IMR-90 (cell line): ENCODE measurements around the gene SLC3A2. TPM values are rescaled to one million over a fixed set of nuclear protein-coding genes. Genes with fewer than 3 reads are reported as not detected.

Source experiments
- ATAC-seq: fragments of 200-7000 bp; cut with Tn5 transposase; 2 replicates; pipeline ENCODE4 v1.9.1; 2020; ENCODE audit warnings: low read depth, mild to moderate bottlenecking, moderate library complexity
- BruUV-seq: library from RNA; stranded (reverse); fragments of 400-500 nt; replicated peaks from 2 replicates; lab custom pipeline; 2021; lab: Mats Ljungman, UMichigan
- CTCF ChIA-PET: fragments of 300-600 bp; formaldehyde crosslinking; extraction: SDS; loops from one replicate; lab custom pipeline; 2021; ENCODE audit warnings: antibody characterized with exemption; lab: Yijun Ruan, JAX
- POLR2A ChIA-PET: fragments of 300-600 bp; sonication (Branson Sonifier 250); formaldehyde crosslinking; loops from one replicate; lab custom pipeline; 2022; ENCODE audit warnings: antibody characterized with exemption; ENCODE audit not compliant: unreplicated experiment; lab: Charles Lee
- DNase-seq: peaks from one replicate; pipeline ENCODE4 v3.0.0; 2013
- H2AFZ ChIP-seq: replicated peaks from 2 replicates; pipeline ENCODE3; 2013; ENCODE audit warnings: low read length, mild to moderate bottlenecking; ENCODE audit not compliant: poor library complexity
- H2AK5ac ChIP-seq: 2 replicates; pipeline ENCODE4 v1.6.1; 2013; ENCODE audit warnings: low read depth, low read length, inconsistent platforms
- H2AK9ac ChIP-seq: replicated peaks from 2 replicates; pipeline ENCODE3; 2013; ENCODE audit warnings: mild to moderate bottlenecking, low read depth, low read length, moderate library complexity; ENCODE audit not compliant: poor library complexity
- H2BK120ac ChIP-seq: 2 replicates; pipeline ENCODE4 v1.6.1; 2013; ENCODE audit warnings: low read depth, low read length, inconsistent platforms
- H2BK15ac ChIP-seq: 3 replicates; pipeline ENCODE4 v1.6.1; 2013; ENCODE audit warnings: low read depth, low read length, inconsistent platforms
- H2BK20ac ChIP-seq: 2 replicates; pipeline ENCODE4 v1.6.1; 2013; ENCODE audit warnings: low read depth, mild to moderate bottlenecking, inconsistent platforms, low read length, moderate library complexity
- H2BK5ac ChIP-seq: 2 replicates; pipeline ENCODE4 v1.6.1; 2013; ENCODE audit warnings: mild to moderate bottlenecking, low read depth, low read length, inconsistent platforms; ENCODE audit not compliant: poor library complexity, severe bottlenecking
- H3K14ac ChIP-seq: replicated peaks from 2 replicates; pipeline ENCODE4 v1.6.1; 2013; ENCODE audit warnings: low read depth, low read length, inconsistent platforms
- H3K18ac ChIP-seq: 2 replicates; pipeline ENCODE4 v1.6.1; 2013; ENCODE audit warnings: low read depth, low read length, control low read depth
- H3K23ac ChIP-seq: 2 replicates; pipeline ENCODE4 v1.6.1; 2013; ENCODE audit warnings: low read depth, low read length, inconsistent platforms
- H3K27ac ChIP-seq: 2 replicates; pipeline ENCODE4 v1.5.1; 2013; ENCODE audit warnings: mild to moderate bottlenecking, control low read depth, low read length; ENCODE audit not compliant: insufficient read depth
- H3K27me3 ChIP-seq: 2 replicates; pipeline ENCODE4 v1.6.1; 2013; ENCODE audit warnings: low read length; ENCODE audit not compliant: control insufficient read depth, insufficient read depth
- H3K36me3 ChIP-seq: 2 replicates; pipeline ENCODE4 v1.6.1; 2013; ENCODE audit warnings: low read length, mixed read lengths; ENCODE audit not compliant: control insufficient read depth, insufficient read depth
- H3K4ac ChIP-seq: 2 replicates; pipeline ENCODE4 v1.6.1; 2013; ENCODE audit warnings: low read depth, low read length, inconsistent platforms
- H3K4me1 ChIP-seq: 2 replicates; pipeline ENCODE4 v1.6.1; 2013; ENCODE audit warnings: low read length, mixed read lengths; ENCODE audit not compliant: control insufficient read depth, insufficient read depth
- H3K4me2 ChIP-seq: 2 replicates; pipeline ENCODE4 v1.6.1; 2013; ENCODE audit warnings: low read depth, mild to moderate bottlenecking, control low read depth, low read length, moderate library complexity
- H3K4me3 ChIP-seq: 2 replicates; pipeline ENCODE4 v1.5.1; 2013; ENCODE audit warnings: low read depth, mild to moderate bottlenecking, control low read depth, low read length, moderate library complexity; ENCODE audit not compliant: insufficient read depth
- H3K56ac ChIP-seq: 2 replicates; pipeline ENCODE4 v1.6.1; 2013; ENCODE audit warnings: low read length, inconsistent platforms; ENCODE audit not compliant: insufficient read depth; ENCODE audit errors: extremely low read depth
- H3K79me1 ChIP-seq, 2 experiments: 2 replicates each; pipeline ENCODE4 v1.6.1; 2013; ENCODE audit warnings: low read length in 2 of 2, inconsistent platforms in 1 of 2, low read depth in 1 of 2
- H3K9ac ChIP-seq: 2 replicates; pipeline ENCODE4 v1.6.1; 2013; ENCODE audit warnings: low read depth, low read length, control low read depth
- H3K9me1 ChIP-seq: 2 replicates; pipeline ENCODE4 v1.6.1; 2013; ENCODE audit warnings: low read length, inconsistent platforms; ENCODE audit not compliant: insufficient read depth
- H3K9me3 ChIP-seq: 2 replicates; pipeline ENCODE4 v1.6.1; 2013; ENCODE audit warnings: low read length; ENCODE audit not compliant: control insufficient read depth, insufficient read depth
- H4K20me1 ChIP-seq: 2 replicates; pipeline ENCODE4 v1.6.1; 2013; ENCODE audit warnings: low read length, inconsistent platforms; ENCODE audit not compliant: insufficient read depth
- H4K5ac ChIP-seq: 2 replicates; pipeline ENCODE4 v1.6.1; 2013; ENCODE audit warnings: mild to moderate bottlenecking, low read depth, low read length, control low read depth
- H4K8ac ChIP-seq, 2 experiments: 2 replicates each; pipeline ENCODE4 v1.6.1; 2013; ENCODE audit warnings: low read depth in 2 of 2, low read length in 2 of 2, control low read depth in 1 of 2, inconsistent platforms in 1 of 2
- H4K91ac ChIP-seq: 2 replicates; pipeline ENCODE4 v1.6.1; 2013; ENCODE audit warnings: low read depth, low read length, inconsistent platforms; ENCODE audit not compliant: insufficient read depth
- BHLHE40 ChIP-seq: fragments of 150-350 bp; IDR thresholded peaks from 2 replicates; pipeline ENCODE4 v1.6.1; 2016; ENCODE audit warnings: mild to moderate bottlenecking, low read depth, low read length
- CEBPB ChIP-seq: IDR thresholded peaks from 2 replicates; pipeline ENCODE4 v1.6.1; 2012; ENCODE audit warnings: low read depth, low read length, improper control_type of control experiment
- CHD1 ChIP-seq: IDR thresholded peaks from 2 replicates; pipeline ENCODE4 v1.6.1; 2012; ENCODE audit warnings: low read depth, low read length, improper control_type of control experiment
- FOS ChIP-seq: fragments of 150-350 bp; IDR thresholded peaks from 2 replicates; pipeline ENCODE4 v1.6.1; 2016; ENCODE audit warnings: low read depth, low read length
- MAFK ChIP-seq: IDR thresholded peaks from 2 replicates; pipeline ENCODE4 v1.6.1; 2012; ENCODE audit warnings: low read depth, low read length, improper control_type of control experiment
- MAZ ChIP-seq: IDR thresholded peaks from 2 replicates; pipeline ENCODE4 v1.6.1; 2012; ENCODE audit warnings: low read depth, mild to moderate bottlenecking, low read length, improper control_type of control experiment, moderate library complexity, borderline replicate concordance
- MXI1 ChIP-seq: IDR thresholded peaks from 2 replicates; pipeline ENCODE4 v1.6.1; 2012; ENCODE audit warnings: low read depth, mild to moderate bottlenecking, low read length, moderate library complexity, borderline replicate concordance
- NFE2L2 ChIP-seq: fragments of 150-350 bp; IDR thresholded peaks from 2 replicates; pipeline ENCODE4 v1.6.1; 2016; ENCODE audit warnings: low read depth, mild to moderate bottlenecking, low read length
- POLR2A ChIP-seq: IDR thresholded peaks from 2 replicates; pipeline ENCODE4 v1.6.1; 2012; ENCODE audit warnings: mild to moderate bottlenecking, low read depth, low read length
- RAD21 ChIP-seq: IDR thresholded peaks from 2 replicates; pipeline ENCODE4 v1.6.1; 2012; ENCODE audit warnings: low read length, improper control_type of control experiment
- RCOR1 ChIP-seq: IDR thresholded peaks from 2 replicates; pipeline ENCODE4 v1.6.1; 2012; ENCODE audit warnings: mild to moderate bottlenecking, low read length, improper control_type of control experiment; ENCODE audit not compliant: insufficient replicate concordance
- RFX5 ChIP-seq: IDR thresholded peaks from 2 replicates; pipeline ENCODE4 v1.8.0; 2012; ENCODE audit warnings: low read depth, mild to moderate bottlenecking, low read length, moderate library complexity
- SMC3 ChIP-seq: fragments of 150-350 bp; IDR thresholded peaks from 2 replicates; pipeline ENCODE4 v1.6.1; 2016; ENCODE audit warnings: low read depth, mild to moderate bottlenecking, antibody characterized with exemption, low read length, moderate library complexity
- WGBS, 2 experiments: methylation state at CpG; one replicate each; pipeline versions ENCODE4 v1.1.5 to v1.1.7; 2013; ENCODE audit warnings: missing lambda C conversion rate in 2 of 2; ENCODE audit not compliant: insufficient read length in 1 of 2; ENCODE audit errors: extremely low coverage in 2 of 2; 5-methylcytosine and 5-hydroxymethylcytosine counted together
- dilution Hi-C: fragments of 300-500 bp; cut with HindIII; formaldehyde crosslinking; loops from one replicate; pipeline ENCODE4 v1.14.3; 2018; ENCODE audit warnings: low sequenced_read_pairs; ENCODE audit not compliant: unreplicated experiment
- in situ Hi-C: fragments of 300-500 bp; cut with MboI; formaldehyde crosslinking; loops from 3 replicates; pipeline ENCODE4 v1.14.3; 2019; ENCODE audit warnings: low sequenced_read_pairs, inconsistent platforms, mixed read lengths
- intact Hi-C: fragments of 100-400 bp; cut with micrococcal nuclease; formaldehyde crosslinking; loops from 2 replicates; pipeline ENCODE4 v1.10.0; 2022
- polyA plus RNA-seq, 3 experiments: library from polyadenylated mRNA; depleted of rRNA; stranded (reverse); fragments of >200 nt; gene quantifications; 2 replicates each; pipeline ENCODE4 v1.2.3, GENCODE V29; 2012; ENCODE audit warnings: low replicate concordance in 1 of 3
- total RNA-seq: library from RNA; depleted of rRNA; stranded (reverse); fragments of >200 nt; gene quantifications from 2 replicates; pipeline ENCODE4 v1.2.3, GENCODE V29; 2012
- TF ChIP-seq, protein P1 (sequence below): fragments of 150-350 bp; IDR thresholded peaks from 2 replicates; pipeline ENCODE4 v1.6.1; 2016; ENCODE audit warnings: low read depth, mild to moderate bottlenecking, low read length, moderate library complexity, borderline replicate concordance
- TF ChIP-seq, protein P2 (sequence below): conservative IDR thresholded peaks from 2 replicates; pipeline ENCODE4 v1.5.1; 2012; ENCODE audit warnings: mild to moderate bottlenecking, low read depth, low read length, improper control_type of control experiment

SLC3A2 gene
- total and polyA plus RNA-seq, 2 of the 4 experiments (the other 2 are of a cell fraction): 140 to 239 TPM

DNA sequence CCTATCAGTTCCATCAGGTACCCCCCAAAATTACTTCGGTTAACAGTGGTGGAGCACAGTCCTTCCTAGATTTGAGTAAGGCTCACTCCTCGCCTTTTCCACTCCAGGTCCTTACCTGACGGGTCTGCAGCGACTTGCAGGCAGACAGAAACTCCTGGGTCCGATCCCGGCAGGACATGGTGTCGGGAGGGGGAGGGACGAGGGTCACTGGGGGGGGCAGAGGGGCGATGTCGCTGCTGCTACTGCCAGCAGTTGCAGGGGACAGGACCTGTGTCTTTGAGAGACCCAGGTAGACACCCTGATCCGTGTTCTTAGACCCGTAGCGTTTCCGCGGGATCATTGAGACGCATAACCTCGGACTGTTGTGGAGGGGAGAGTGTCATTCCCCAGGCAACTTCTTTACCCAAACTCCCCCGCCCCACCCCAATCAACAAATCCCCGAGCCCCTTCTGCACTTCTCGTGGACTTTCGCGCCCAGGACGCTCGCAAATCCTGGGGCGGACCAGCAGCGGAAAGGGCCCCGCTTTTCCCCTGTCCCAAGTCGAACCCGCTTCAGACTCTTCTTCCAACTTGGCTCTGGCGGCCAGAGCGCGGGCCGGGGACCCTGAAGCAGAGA lies 49.7 kb upstream of the SLC3A2 start:
- DNase-seq (no peak), ATAC-seq (peak; percentile 1; the same call in 1 of the 2 replicates)
- Histone ChIP-seq H3K4me2 (peak overlapping the region; percentile 98), H3K56ac (peak overlapping the region; percentile 47; the same call in 1 of the 2 replicates), H2AK9ac (peak overlapping the region; percentile 92), H4K20me1 (peaks cover 38% of the 10 kb centered on the region; the same call in 1 of the 2 replicates), H3K9ac (peak overlapping the region; percentile 82), H3K4me3 (peak overlapping the region; percentile 77), H2BK5ac (peak overlapping the region; percentile 64), H3K9me1 (peaks cover 4% of the 10 kb centered on the region; the same call in 1 of the 2 replicates), H3K23ac (peak overlapping the region; percentile 82), H3K4ac (peak overlapping the region; percentile 55), H3K9me3 (no peaks in the 10 kb centered on the region), H2AK5ac (peak overlapping the region; percentile 67), H2BK20ac (no peak overlapping the region), H3K14ac (peak overlapping the region; percentile 68; the same call in 1 of the 2 replicates), H3K79me1 (peaks cover 20 to 78% of the 10 kb centered on the region in 2 experiments; a peak in 3 of 4 replicates), H2BK120ac (no peak overlapping the region), H3K27ac (peak overlapping the region; percentile 87), H4K91ac (no peak overlapping the region; the same call in 1 of the 2 replicates), H3K18ac (no peak overlapping the region), H2AFZ (peak overlapping the region; percentile 99), H3K4me1 (peaks cover 12% of the 10 kb centered on the region), H2BK15ac (no peak overlapping the region), H4K8ac (peak overlapping the region in 1 of 2 experiments; percentile 57; a peak in 1 of 4 replicates), H3K27me3 (no peaks in the 10 kb centered on the region), H3K36me3 (peaks cover 37% of the 10 kb centered on the region), H4K5ac (no peak overlapping the region)
- WGBS, 2 experiments: 0% methylated on average over 6 of the region's 33 CpGs; no CpG with 5 or more reads in 1 of the 2 experiments
- ChIA-PET POLR2A (interaction anchor here (1.8 kb wide), 1 partner anchor 10 kb away, joined by 16 read pairs; no protein-coding TSS in a partner anchor), CTCF (no interaction called here)
- in situ Hi-C loops (no loop called here), dilution Hi-C loops (no loop called here), intact Hi-C loops (no loop called here)
- BruUV-seq: no TSS peak
- no peak for TF ChIP-seq CHD1
- no peak for TF ChIP-seq MXI1
- TF ChIP-seq POLR2A: no peak
- TF ChIP-seq FOS: no peak
- TF ChIP-seq NFE2L2: no peak
- TF ChIP-seq MAZ: no peak
- no peak for TF ChIP-seq BHLHE40
- no peak for TF ChIP-seq RFX5
- TF ChIP-seq SMC3: no peak
- TF ChIP-seq CEBPB: no peak
- TF ChIP-seq MAFK: no peak
- TF ChIP-seq, protein P1, sequence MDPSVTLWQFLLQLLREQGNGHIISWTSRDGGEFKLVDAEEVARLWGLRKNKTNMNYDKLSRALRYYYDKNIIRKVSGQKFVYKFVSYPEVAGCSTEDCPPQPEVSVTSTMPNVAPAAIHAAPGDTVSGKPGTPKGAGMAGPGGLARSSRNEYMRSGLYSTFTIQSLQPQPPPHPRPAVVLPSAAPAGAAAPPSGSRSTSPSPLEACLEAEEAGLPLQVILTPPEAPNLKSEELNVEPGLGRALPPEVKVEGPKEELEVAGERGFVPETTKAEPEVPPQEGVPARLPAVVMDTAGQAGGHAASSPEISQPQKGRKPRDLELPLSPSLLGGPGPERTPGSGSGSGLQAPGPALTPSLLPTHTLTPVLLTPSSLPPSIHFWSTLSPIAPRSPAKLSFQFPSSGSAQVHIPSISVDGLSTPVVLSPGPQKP: no peak
- no peak for TF ChIP-seq RAD21
- no peak for TF ChIP-seq RCOR1
- TF ChIP-seq, protein P2, sequence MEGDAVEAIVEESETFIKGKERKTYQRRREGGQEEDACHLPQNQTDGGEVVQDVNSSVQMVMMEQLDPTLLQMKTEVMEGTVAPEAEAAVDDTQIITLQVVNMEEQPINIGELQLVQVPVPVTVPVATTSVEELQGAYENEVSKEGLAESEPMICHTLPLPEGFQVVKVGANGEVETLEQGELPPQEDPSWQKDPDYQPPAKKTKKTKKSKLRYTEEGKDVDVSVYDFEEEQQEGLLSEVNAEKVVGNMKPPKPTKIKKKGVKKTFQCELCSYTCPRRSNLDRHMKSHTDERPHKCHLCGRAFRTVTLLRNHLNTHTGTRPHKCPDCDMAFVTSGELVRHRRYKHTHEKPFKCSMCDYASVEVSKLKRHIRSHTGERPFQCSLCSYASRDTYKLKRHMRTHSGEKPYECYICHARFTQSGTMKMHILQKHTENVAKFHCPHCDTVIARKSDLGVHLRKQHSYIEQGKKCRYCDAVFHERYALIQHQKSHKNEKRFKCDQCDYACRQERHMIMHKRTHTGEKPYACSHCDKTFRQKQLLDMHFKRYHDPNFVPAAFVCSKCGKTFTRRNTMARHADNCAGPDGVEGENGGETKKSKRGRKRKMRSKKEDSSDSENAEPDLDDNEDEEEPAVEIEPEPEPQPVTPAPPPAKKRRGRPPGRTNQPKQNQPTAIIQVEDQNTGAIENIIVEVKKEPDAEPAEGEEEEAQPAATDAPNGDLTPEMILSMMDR: no peak
